ENCODE data around the gene MSRB3. TPM values are rescaled to one million over a fixed set of nuclear protein-coding genes. Genes with fewer than 3 reads are reported as not detected.

MSRB3 gene
- total RNA-seq, 4 donors from 2014 or later: 2.8 to 14.9 (median 9.3) TPM

- H3K36me3 ChIP-seq: no peaks in the 10 kb centered on the region
- TF ChIP-seq CTCF (IDR thresholded peaks at IDR 0.05) (no peak), POLR2A (IDR thresholded peaks at IDR 0.05) (no peak)
- H3K9me3 ChIP-seq: no peaks in the 10 kb centered on the region
- no peak for DNase-seq
- no peak overlapping the region for H3K4me3 ChIP-seq
- H3K27me3 ChIP-seq: no peaks in the 10 kb centered on the region
- H3K27ac ChIP-seq: no peak overlapping the region
- H3K4me1 ChIP-seq: no peaks in the 10 kb centered on the region
These were observed 56.0 kb downstream of the MSRB3 start for GRCh38 chr12:65334521-65334920.

- H3K4me3 ChIP-seq: no peak overlapping the region
- DNase-seq: no peak
- H3K36me3 ChIP-seq: no peaks in the 10 kb centered on the region
- H3K4me1 ChIP-seq: no peaks in the 10 kb centered on the region
- no peak overlapping the region for H3K27ac ChIP-seq
- no peaks in the 10 kb centered on the region for H3K27me3 ChIP-seq
- TF ChIP-seq CTCF (IDR thresholded peaks at IDR 0.05): no peak
- TF ChIP-seq POLR2A (IDR thresholded peaks at IDR 0.05): no peak
- H3K9me3 ChIP-seq: no peaks in the 10 kb centered on the region
These were observed 56.7 kb downstream of the MSRB3 start for GRCh38 chr12:65335021-65335714.

GRCh38 chr12:65335981-65336380, 57.5 kb downstream of the MSRB3 start:
- H3K4me1 ChIP-seq: no peaks in the 10 kb centered on the region
- no peak for DNase-seq
- H3K36me3 ChIP-seq: no peaks in the 10 kb centered on the region
- H3K9me3 ChIP-seq: no peaks in the 10 kb centered on the region
- H3K4me3 ChIP-seq: no peak overlapping the region
- TF ChIP-seq CTCF (IDR thresholded peaks at IDR 0.05) (no peak), POLR2A (IDR thresholded peaks at IDR 0.05) (no peak)
- H3K27ac ChIP-seq: no peak overlapping the region
- no peaks in the 10 kb centered on the region for H3K27me3 ChIP-seq

GRCh38 chr12:65339161-65339560, 60.7 kb downstream of the MSRB3 start:
- Histone ChIP-seq H3K9me3 (no peaks in the 10 kb centered on the region), H3K4me1 (no peaks in the 10 kb centered on the region), H3K27ac (no peak overlapping the region), H3K36me3 (no peaks in the 10 kb centered on the region), H3K4me3 (no peak overlapping the region), H3K27me3 (no peaks in the 10 kb centered on the region)
- no peak for DNase-seq
- TF ChIP-seq POLR2A (IDR thresholded peaks at IDR 0.05) (no peak), CTCF (IDR thresholded peaks at IDR 0.05) (no peak)

- no peak for TF ChIP-seq POLR2A (IDR thresholded peaks at IDR 0.05)
- no peak for TF ChIP-seq CTCF (IDR thresholded peaks at IDR 0.05)
These were observed 64.7 kb downstream of the MSRB3 start for GRCh38 chr12:65343230-65343629.

More at GRCh38 chr12:65343230-65343629, 64.7 kb downstream of the MSRB3 start:
- H3K9me3 ChIP-seq: no peaks in the 10 kb centered on the region
- H3K27me3 ChIP-seq: no peaks in the 10 kb centered on the region
- no peak overlapping the region for H3K27ac ChIP-seq
- no peak for DNase-seq
- H3K4me1 ChIP-seq: no peaks in the 10 kb centered on the region
- H3K36me3 ChIP-seq: no peaks in the 10 kb centered on the region
- H3K4me3 ChIP-seq: no peak overlapping the region

All from Peyer's patch (tissue), 4 donors.